PC-9 (cell line): ENCODE measurements around the gene LRCH4. TPM values are rescaled to one million over a fixed set of nuclear protein-coding genes. Genes with fewer than 3 reads are reported as not detected.

Experiments
- BruUV-seq: library from RNA; stranded (reverse); fragments of 400-500 nt; replicated peaks from 2 replicates; lab custom pipeline; 2021; lab: Mats Ljungman, UMichigan
- CTCF ChIA-PET: fragments of 300-600 bp; sonication (Branson Sonifier 250); formaldehyde crosslinking; loops from one replicate; lab custom pipeline; 2022; ENCODE audit warnings: antibody characterized with exemption; lab: Charles Lee
- POLR2A ChIA-PET: fragments of 300-600 bp; sonication (Branson Sonifier 250); formaldehyde crosslinking; loops from one replicate; lab custom pipeline; 2022; ENCODE audit warnings: antibody characterized with exemption; ENCODE audit not compliant: unreplicated experiment; lab: Charles Lee
- DNase-seq, 2 experiments: peaks; one replicate each; pipeline versions ENCODE4 v3.0.0 to v3.0.0-alpha.2; 2015 to 2022; ENCODE audit warnings: mixed read lengths in 1 of 2
- H2AFZ ChIP-seq: fragments of 200-600 bp; sonication (generic); 2 replicates; pipeline ENCODE4 v1.8.1; 2017; ENCODE audit warnings: antibody characterized with exemption
- H3F3A ChIP-seq: fragments of 200-600 bp; sonication (generic); 2 replicates; pipeline ENCODE4 v1.8.1; 2017; ENCODE audit warnings: antibody characterized with exemption, mild to moderate bottlenecking, low read depth; ENCODE audit not compliant: insufficient read depth
- H3K27ac ChIP-seq: fragments of 200-600 bp; sonication (generic); 2 replicates; pipeline ENCODE4 v1.6.1; 2016; ENCODE audit warnings: mixed run types
- H3K27me3 ChIP-seq: fragments of 200-600 bp; sonication (generic); 2 replicates; pipeline ENCODE4 v1.6.1; 2016; ENCODE audit warnings: low read depth, mixed run types; ENCODE audit not compliant: insufficient read depth
- H3K36me3 ChIP-seq: fragments of 200-600 bp; sonication (generic); 2 replicates; pipeline ENCODE4 v1.6.1; 2016; ENCODE audit warnings: low read depth, mixed run types
- H3K4me1 ChIP-seq: fragments of 200-600 bp; sonication (generic); replicated peaks from 2 replicates; pipeline ENCODE4 v1.6.1; 2016; ENCODE audit warnings: mixed run types; ENCODE audit not compliant: insufficient read depth
- H3K4me2 ChIP-seq: fragments of 200-600 bp; sonication (generic); 2 replicates; pipeline ENCODE4 v1.6.1; 2017; ENCODE audit warnings: mixed run types
- H3K4me3 ChIP-seq: fragments of 200-600 bp; sonication (generic); 2 replicates; pipeline ENCODE4 v1.6.1; 2016; ENCODE audit warnings: mixed run types
- H3K79me2 ChIP-seq: fragments of 200-600 bp; sonication (generic); 2 replicates; pipeline ENCODE4 v1.6.1; 2017; ENCODE audit warnings: low read depth, mixed run types
- H3K9me2 ChIP-seq: fragments of 200-600 bp; sonication (generic); 2 replicates; pipeline ENCODE4 v1.8.1; 2017; ENCODE audit warnings: mild to moderate bottlenecking; ENCODE audit not compliant: insufficient read depth
- H3K9me3 ChIP-seq: fragments of 200-600 bp; sonication (generic); 2 replicates; pipeline ENCODE4 v1.8.1; 2016; ENCODE audit warnings: low read depth; ENCODE audit not compliant: insufficient read depth
- H4K20me1 ChIP-seq: fragments of 200-600 bp; sonication (generic); 2 replicates; pipeline ENCODE4 v1.8.1; 2017; ENCODE audit not compliant: insufficient read depth
- CTCF ChIP-seq: fragments of 200-600 bp; sonication (generic); conservative IDR thresholded peaks from 2 replicates; pipeline ENCODE4 v1.6.1; 2017; ENCODE audit warnings: mixed run types, antibody characterized with exemption, mild to moderate bottlenecking, moderate library complexity
- EZH2 ChIP-seq: fragments of 200-600 bp; sonication (generic); IDR thresholded peaks from 2 replicates; pipeline ENCODE4 v1.8.0; 2017; ENCODE audit warnings: antibody characterized with exemption, low read depth
- intact Hi-C: fragments of 100-400 bp; cut with micrococcal nuclease; formaldehyde crosslinking; loops from one replicate; pipeline ENCODE4 v1.10.0; 2022; ENCODE audit not compliant: unreplicated experiment
- total RNA-seq: library from RNA; stranded (reverse); gene quantifications from 2 replicates; pipeline ENCODE4 v1.2.3, GENCODE V29; 2021

LRCH4 gene
- total RNA-seq, 1 experiment from 2014 or later = 89.6 TPM

GRCh38 chr7:100545360-100546128 is 40.4 kb downstream of the LRCH4 start:
- H3F3A ChIP-seq = peaks cover 72% of the 10 kb centered on the region
- H4K20me1 ChIP-seq = no peaks in the 10 kb centered on the region
- ChIA-PET POLR2A (interaction anchor here (0.5 to 1.4 kb wide), 8 partner anchors 41 to 1290 kb away, joined by 3 to 15 read pairs (median 4); partner anchors contain the start of genes FBXO24, LRCH4, MEPCE and ZCWPW1), CTCF (interaction anchor here (0.6 to 1.3 kb wide), 3 partner anchors 29 to 160 kb away, joined by 3 to 4 read pairs (median 3); partner anchors contain the start of gene POP7)
- H3K9me3 ChIP-seq = no peaks in the 10 kb centered on the region
- peak overlapping the region; percentile 76 for H3K4me2 ChIP-seq
- peak; percentile 89 to 96 for DNase-seq
- no peaks in the 10 kb centered on the region for H3K9me2 ChIP-seq
- H3K27ac ChIP-seq = peak overlapping the region; percentile 98
- peak overlapping the region; percentile 33; the same call in 1 of the 2 replicates for H3K4me3 ChIP-seq
- H3K79me2 ChIP-seq = peaks cover 63% of the 10 kb centered on the region
- H3K4me1 ChIP-seq = peaks cover 84% of the 10 kb centered on the region
- H2AFZ ChIP-seq = no peak overlapping the region
- BruUV-seq = no TSS peak
- no peaks in the 10 kb centered on the region for H3K27me3 ChIP-seq
- intact Hi-C loops = loop anchor here (1.0 to 2.0 kb wide), 4 partner anchors 41 to 281 kb away; partner anchors contain the start of genes EPHB4, FBXO24, LRCH4 and NYAP1
- no peaks in the 10 kb centered on the region; the same call in 1 of the 2 replicates for H3K36me3 ChIP-seq
- TF ChIP-seq EZH2 (no peak), CTCF (no peak)

- H3K4me2 ChIP-seq = peak overlapping the region; percentile 76
- no peaks in the 10 kb centered on the region for H3K27me3 ChIP-seq
- H2AFZ ChIP-seq = no peak overlapping the region
- CTCF ChIA-PET = interaction anchor here (0.6 to 1.3 kb wide), 3 partner anchors 28 to 160 kb away, joined by 3 to 4 read pairs (median 3); partner anchors contain the start of gene POP7
- intact Hi-C loops = loop anchor here (1.0 to 2.0 kb wide), 4 partner anchors 41 to 282 kb away; partner anchors contain the start of genes EPHB4, FBXO24, LRCH4 and NYAP1
- peaks cover 66% of the 10 kb centered on the region for H3K79me2 ChIP-seq
- no peaks in the 10 kb centered on the region for H4K20me1 ChIP-seq
- peak overlapping the region; percentile 33; the same call in 1 of the 2 replicates for H3K4me3 ChIP-seq
- peak; percentile 60 to 90 for DNase-seq
- no peaks in the 10 kb centered on the region; the same call in 1 of the 2 replicates for H3K36me3 ChIP-seq
- POLR2A ChIA-PET = interaction anchor here (0.5 to 1.4 kb wide), 6 partner anchors 53 to 238 kb away, joined by 4 to 15 read pairs (median 6); partner anchors contain the start of genes MEPCE and ZCWPW1
- BruUV-seq = TSS peak; percentile 82
- no peaks in the 10 kb centered on the region for H3K9me3 ChIP-seq
- peak overlapping the region; percentile 98 for H3K27ac ChIP-seq
- peaks cover 76% of the 10 kb centered on the region for H3F3A ChIP-seq
- H3K9me2 ChIP-seq = no peaks in the 10 kb centered on the region
- TF ChIP-seq EZH2 = no peak
- no peak for TF ChIP-seq CTCF
- H3K4me1 ChIP-seq = peaks cover 90% of the 10 kb centered on the region
Measured at GRCh38 chr7:100544967-100545359, 41.0 kb downstream of the LRCH4 start.

- no peaks in the 10 kb centered on the region for H4K20me1 ChIP-seq
- peak overlapping the region; percentile 98 for H3K27ac ChIP-seq
- H3K27me3 ChIP-seq = no peaks in the 10 kb centered on the region
- ChIA-PET CTCF (interaction anchor here (0.6 to 1.0 kb wide), 5 partner anchors 11 to 163 kb away, joined by 3 to 8 read pairs (median 6); partner anchors contain the start of gene POP7), POLR2A (no interaction called here)
- H3F3A ChIP-seq = peaks cover 79% of the 10 kb centered on the region
- intact Hi-C loops = loop anchor here (2.0 kb wide), 1 partner anchor 282 kb away; the partner anchor contains the start of gene EPHB4
- H3K9me2 ChIP-seq = no peaks in the 10 kb centered on the region
- TF ChIP-seq EZH2 (no peak), CTCF (no peak)
- H3K9me3 ChIP-seq = no peaks in the 10 kb centered on the region
- peaks cover 90% of the 10 kb centered on the region for H3K4me1 ChIP-seq
- DNase-seq = no peak
- H3K4me3 ChIP-seq = no peak overlapping the region
- H2AFZ ChIP-seq = no peak overlapping the region
- peaks cover 70% of the 10 kb centered on the region for H3K79me2 ChIP-seq
- no peaks in the 10 kb centered on the region; the same call in 1 of the 2 replicates for H3K36me3 ChIP-seq
- no TSS peak for BruUV-seq
- peak overlapping the region; percentile 76 for H3K4me2 ChIP-seq
Measured at GRCh38 chr7:100544386-100544785, 41.5 kb downstream of the LRCH4 start.
